ENCODE measurements around the gene PCCA.
"Not testable (repeated sequence)": the region's sequence is repeated elsewhere in the genome, so short reads cannot be mapped to it uniquely, and the experiment has no call there.

The PCCA gene

GRCh38 chr13:100097821-100098220 is 8.9 kb downstream of the PCCA start:
- DNase-seq = no peak

DNA sequence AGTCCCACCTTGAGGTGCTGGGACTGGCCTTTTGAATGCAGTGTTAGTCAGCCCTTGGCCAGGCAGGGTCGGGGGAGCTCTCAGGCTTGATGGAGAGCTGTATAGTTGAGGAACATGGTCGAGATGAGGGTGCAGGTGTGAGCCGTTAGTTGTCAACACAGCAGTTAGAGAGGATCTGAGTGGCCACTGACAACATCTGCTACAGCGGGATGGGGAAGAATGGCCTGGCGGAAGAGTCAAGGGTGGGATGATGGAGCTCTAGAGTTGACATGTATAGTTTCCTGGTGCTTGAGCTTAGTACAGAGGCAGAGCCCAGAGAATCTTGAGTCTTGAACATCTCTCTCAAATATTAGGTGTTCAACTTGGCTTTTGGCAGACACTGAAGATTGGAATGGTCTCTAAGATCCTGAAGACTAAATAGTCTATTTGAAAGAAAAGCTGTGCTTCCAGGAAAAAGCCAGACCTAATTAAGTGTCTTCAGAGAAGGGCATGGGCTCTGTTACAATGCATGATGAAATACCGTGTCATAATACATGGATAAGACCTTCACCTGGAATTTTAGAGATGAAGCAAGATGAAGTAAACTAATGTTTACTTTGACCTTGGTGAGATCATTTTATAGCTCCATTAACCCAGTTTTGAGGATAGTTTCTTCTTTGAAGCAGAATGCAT is 9.7 kb downstream of the PCCA start:
- no peak for DNase-seq

DNA sequence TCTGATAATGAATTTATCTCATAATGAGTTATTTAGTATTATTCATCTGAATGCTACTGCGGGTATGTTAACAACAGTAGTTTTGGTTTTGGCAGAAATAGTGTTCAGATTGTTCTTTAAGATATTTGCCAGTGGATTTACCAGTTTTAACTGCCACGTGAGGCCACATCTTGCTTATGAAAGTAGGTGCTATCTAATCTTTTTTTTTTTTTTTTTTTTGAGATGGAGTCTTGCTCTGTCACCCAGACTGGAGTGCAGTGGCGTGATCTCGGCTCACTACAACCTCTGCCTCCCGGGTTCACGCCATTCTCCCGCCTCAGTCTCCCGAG is 10.2 kb downstream of the PCCA start:
- DNase-seq = not testable (repeated sequence)

- DNase-seq = no peak
These were observed 11.4 kb downstream of the PCCA start for GRCh38 chr13:100100115-100100879.

DNA sequence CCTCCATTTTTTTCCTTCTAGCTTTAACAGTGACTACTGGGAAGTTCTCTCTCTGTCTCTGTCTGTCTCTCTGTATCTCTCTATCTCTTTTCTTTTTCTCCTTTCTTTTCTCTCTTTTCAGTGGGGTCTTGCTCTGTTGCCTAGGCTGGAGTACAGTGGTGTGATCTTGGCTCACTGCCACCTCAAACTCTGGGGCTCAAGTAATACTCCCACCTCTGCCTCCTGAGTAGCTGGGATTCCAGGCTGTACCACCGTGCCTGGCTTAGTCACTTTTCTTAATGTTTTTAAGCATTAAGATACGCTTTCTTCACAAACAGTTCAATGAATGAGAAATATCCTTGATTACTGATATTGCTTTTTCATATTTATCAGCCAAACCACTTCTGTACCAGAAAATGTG is 13.1 kb downstream of the PCCA start:
- DNase-seq = no peak

DNA sequence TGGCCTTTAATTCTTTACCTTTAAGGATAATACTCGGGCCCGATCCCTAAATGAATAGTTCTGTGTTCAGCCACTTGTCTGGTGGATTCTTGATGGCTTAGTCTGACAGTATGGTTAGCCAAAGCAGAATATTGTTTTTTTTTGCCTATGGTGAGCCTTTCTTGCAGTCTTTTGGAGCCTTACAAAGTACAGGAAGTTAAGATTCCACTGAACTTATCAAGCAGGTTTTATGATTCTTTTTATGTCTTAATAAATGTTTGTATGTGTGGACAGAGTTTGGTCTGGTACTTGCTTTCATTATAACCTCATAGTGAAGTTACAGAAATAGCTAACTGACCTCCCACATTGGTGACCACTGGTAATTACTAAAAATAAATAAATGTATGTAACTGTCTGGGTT is 17.1 kb downstream of the PCCA start:
- DNase-seq = no peak

DNA sequence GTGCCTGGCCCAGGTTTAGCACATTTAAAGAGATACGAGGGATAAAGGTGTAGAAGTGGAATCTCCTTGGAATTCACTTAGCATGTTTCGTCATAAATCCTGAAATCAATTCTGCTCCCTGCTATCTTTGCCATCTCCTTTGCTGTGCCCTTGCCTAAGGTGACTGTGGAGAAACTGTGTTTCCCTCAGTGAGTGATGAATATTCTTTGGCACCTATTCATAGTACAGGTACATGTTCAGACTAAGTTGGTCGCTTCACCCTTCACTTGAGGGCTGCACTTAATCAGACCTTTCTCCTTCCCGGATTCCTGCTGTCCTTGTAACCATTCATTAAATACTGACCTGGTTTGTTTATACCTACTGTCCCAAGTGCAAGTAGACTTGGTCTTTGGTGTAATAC is 17.8 kb downstream of the PCCA start:
- DNase-seq = no peak

- no peak for DNase-seq
These were observed 20.1 kb downstream of the PCCA start for GRCh38 chr13:100108913-100109507.

DNA sequence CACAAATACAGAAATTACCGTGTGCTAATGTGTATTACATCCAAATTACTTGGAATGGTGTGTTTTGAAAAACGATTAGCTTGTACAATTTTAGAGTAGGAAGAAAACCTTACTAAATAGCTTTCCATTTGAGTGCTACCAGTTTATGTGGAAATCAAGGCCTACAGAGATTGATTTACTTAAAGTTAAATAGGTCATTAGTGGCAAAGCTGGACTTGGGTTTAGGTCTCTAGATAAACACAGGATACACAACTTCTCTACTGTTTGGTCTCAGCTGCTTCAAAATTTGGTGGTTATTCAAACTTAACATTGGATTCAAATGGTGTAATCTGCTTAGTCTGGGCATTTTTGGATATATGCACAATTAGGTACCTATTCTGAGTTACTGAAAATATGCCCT is 21.4 kb downstream of the PCCA start:
- no peak for DNase-seq

- no peak for DNase-seq
These were observed 23.4 kb downstream of the PCCA start for GRCh38 chr13:100112186-100112838.

GRCh38 chr13:100115693-100116254 is 26.9 kb downstream of the PCCA start:
- no peak for DNase-seq

DNA sequence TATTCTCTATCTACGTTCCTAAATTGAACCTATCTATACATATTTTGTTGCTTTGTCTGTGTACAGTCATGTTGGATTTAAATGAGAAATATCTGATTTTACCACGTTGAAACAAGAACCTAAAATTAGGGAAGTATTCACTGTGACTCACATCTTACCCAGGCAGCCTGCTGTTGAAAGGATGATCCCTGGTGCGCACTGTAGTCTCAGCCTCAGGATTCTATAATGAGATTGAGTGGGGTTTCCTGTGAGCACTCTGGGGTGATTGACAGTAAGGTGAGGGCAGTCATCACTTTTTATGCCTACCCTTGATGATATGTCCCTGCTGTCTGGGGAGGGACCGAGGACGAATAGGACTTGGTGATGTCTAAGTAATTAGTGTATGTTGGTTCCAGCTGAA is 35.4 kb downstream of the PCCA start:
- no peak for DNase-seq

DNA sequence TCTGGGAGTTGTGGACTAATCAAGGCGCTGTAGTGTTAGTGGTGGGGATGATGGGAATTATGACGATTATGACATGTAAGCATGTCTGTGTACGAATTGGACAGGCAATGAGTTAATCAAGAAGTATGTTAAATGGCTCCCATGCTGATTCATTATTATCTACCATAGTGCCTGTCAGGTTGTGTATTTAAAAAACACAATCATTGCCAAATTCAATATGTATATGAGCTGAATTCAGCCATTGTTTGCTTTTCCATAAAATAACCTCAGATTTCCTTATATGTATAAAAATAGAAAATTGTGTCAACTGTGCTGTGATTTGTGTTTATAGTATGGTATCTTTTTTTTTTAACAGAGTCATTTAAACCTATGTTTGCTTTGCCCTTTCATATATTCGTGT is 37.1 kb downstream of the PCCA start:
- DNase-seq = no peak

- no peak for DNase-seq
These were observed 39.5 kb downstream of the PCCA start for GRCh38 chr13:100128373-100128772.

DNA sequence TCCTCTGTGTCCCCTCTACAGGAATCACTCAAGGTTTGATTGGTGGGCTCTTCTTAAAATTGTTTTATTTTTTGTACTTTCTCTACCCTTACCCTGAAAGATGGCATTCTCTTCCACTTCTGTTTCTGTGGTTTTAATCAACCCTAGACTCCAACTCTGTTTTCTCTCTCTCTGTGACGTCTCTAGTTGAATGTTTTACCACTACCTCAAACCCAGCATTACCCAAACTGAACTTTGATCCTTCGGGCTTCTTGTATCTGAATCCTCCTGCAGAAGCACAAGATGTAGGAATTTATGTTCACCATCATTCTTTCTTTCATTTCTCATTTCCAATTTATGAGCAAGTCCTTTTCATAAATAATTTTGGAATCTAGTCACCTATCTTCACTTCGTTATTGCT is 39.9 kb downstream of the PCCA start:
- DNase-seq = no peak

- DNase-seq = no peak
These were observed 40.7 kb downstream of the PCCA start for GRCh38 chr13:100129605-100130004.

DNA sequence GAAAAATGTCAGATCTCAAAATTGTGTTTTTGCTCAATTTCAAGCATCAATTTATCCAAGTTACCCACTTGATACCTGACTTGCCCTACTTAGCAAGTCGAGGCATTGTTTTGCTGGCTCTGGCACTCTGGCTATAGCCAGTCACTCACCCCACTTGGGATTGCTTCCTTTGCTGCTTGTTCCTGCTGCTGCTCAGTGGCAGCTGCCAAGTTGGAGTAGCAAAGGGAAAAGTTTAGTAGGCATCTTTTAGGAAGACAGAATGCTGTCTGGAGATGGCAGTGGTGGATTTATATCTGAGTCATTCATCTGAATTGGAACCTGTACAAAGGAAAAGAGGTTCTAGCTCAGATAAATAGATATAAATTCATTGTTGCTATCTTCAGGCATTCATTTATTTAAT is 41.2 kb downstream of the PCCA start:
- DNase-seq = no peak

GRCh38 chr13:100130930-100131511 is 42.1 kb downstream of the PCCA start:
- no peak for DNase-seq

GRCh38 chr13:100131863-100132574 is 43.1 kb downstream of the PCCA start:
- no peak for DNase-seq

GRCh38 chr13:100138859-100139491 is 50.1 kb downstream of the PCCA start:
- no peak for DNase-seq

DNA sequence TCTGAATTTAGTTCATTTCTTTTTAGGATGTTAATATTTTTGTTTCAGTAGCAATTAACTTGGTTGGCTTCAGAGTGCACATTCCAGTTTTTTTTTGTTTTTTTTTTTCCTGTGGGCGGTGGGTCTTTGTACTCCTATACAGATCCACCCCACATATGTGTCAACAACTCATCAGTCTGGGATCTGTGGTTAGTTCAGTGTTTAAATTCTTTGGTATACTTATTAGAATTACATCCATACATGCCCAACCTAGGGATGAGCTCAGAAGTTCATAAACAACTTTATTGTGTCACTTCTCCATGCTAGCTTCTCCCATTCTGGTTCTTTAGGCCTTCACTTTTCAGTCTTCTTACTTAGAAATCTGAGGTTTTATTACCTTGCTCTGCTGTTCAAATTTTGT is 50.9 kb downstream of the PCCA start:
- DNase-seq = no peak

DNA sequence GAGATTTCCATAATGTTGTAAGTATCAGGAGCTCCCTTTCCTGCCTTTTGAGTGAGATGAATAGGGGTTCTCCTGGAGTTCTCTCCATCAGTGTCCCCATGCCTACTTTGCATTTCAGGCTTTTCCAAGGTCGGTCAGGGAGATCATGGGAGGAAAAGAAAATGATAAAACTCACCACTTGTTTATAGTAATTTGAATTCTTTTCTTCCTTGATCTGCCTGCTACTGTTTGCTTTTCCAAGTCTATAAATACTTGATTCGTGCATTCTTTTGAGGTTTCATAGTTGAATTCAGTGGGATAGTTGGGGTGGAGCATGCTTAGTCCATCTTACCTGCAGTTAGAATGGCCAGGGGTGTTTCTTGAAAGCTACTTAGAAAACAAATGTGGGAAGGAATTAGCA is 51.5 kb downstream of the PCCA start:
- no peak for DNase-seq

All from effector CD8-positive, alpha-beta T cell (primary cell).